H1 (cell line): ENCODE data around the gene SPEM3. TPM values are rescaled to one million over a fixed set of nuclear protein-coding genes. Genes with fewer than 3 reads are reported as not detected.
A peak's percentile ranks its signal among the peaks of the same experiment; 100 is the strongest.

Experiments
- CTCF ChIA-PET: fragments of 300-600 bp; sonication (Branson Sonifier 250); formaldehyde crosslinking; loops from one replicate; lab custom pipeline; 2021; ENCODE audit not compliant: partially characterized antibody; lab: Charles Lee
- POLR2A ChIA-PET: fragments of 300-600 bp; sonication (Branson Sonifier 250); formaldehyde crosslinking; loops from one replicate; lab custom pipeline; 2021; ENCODE audit warnings: inconsistent platforms; ENCODE audit not compliant: partially characterized antibody; lab: Charles Lee
- DNase-seq, 2 experiments: peaks; one replicate each; pipeline versions ENCODE4 v3.0.0 to v3.0.0-alpha.2; 2010 to 2022; ENCODE audit warnings: low spot score in 2 of 2, low read depth in 1 of 2, mixed read lengths in 1 of 2
- FAIRE-seq: peaks from 2 replicates; lab custom pipeline; 2011; peaks lifted over from hg19 to GRCh38; lab: Jason Lieb, UNC
- H2AFZ ChIP-seq: 2 replicates; pipeline ENCODE4 v1.8.1; 2012; ENCODE audit warnings: low read length, inconsistent platforms
- H2AK5ac ChIP-seq: 2 replicates; pipeline ENCODE4 v1.6.1; 2013; ENCODE audit warnings: low read depth, low read length
- H2BK120ac ChIP-seq: replicated peaks from 2 replicates; pipeline ENCODE3; 2013; ENCODE audit warnings: low read depth, low read length, inconsistent platforms
- H2BK12ac ChIP-seq: 2 replicates; pipeline ENCODE4 v1.6.1; 2013; ENCODE audit warnings: low read depth, low read length
- H2BK15ac ChIP-seq: 2 replicates; pipeline ENCODE4 v1.6.1; 2013; ENCODE audit warnings: low read length
- H2BK20ac ChIP-seq: 2 replicates; pipeline ENCODE4 v1.6.1; 2013; ENCODE audit warnings: low read length
- H2BK5ac ChIP-seq: 2 replicates; pipeline ENCODE4 v1.6.1; 2013; ENCODE audit warnings: low read depth, low read length
- H3K14ac ChIP-seq: 2 replicates; pipeline ENCODE4 v1.6.1; 2013; ENCODE audit warnings: inconsistent platforms; ENCODE audit not compliant: insufficient read length
- H3K18ac ChIP-seq: 2 replicates; pipeline ENCODE4 v1.6.1; 2013; ENCODE audit warnings: low read length; ENCODE audit errors: extremely low read depth
- H3K23ac ChIP-seq: 2 replicates; pipeline ENCODE4 v1.6.1; 2013; ENCODE audit warnings: inconsistent platforms; ENCODE audit not compliant: insufficient read length
- H3K23me2 ChIP-seq: 2 replicates; pipeline ENCODE4 v1.6.1; 2013; ENCODE audit warnings: low read depth, low read length
- H3K27ac ChIP-seq: 2 replicates; pipeline ENCODE4 v1.6.1; 2011; ENCODE audit warnings: low read depth, low read length, inconsistent platforms
- H3K27me3 ChIP-seq, 4 experiments: replicated peaks in 1 of 4; 1 replicate in 1 of 4; 2 replicates in 3 of 4; pipeline versions ENCODE4 v1.6.1 to v1.8.1; 2011 to 2013; ENCODE audit warnings: low read length in 3 of 4, mild to moderate bottlenecking in 3 of 4, inconsistent platforms in 2 of 4, mixed read lengths in 2 of 4, moderate library complexity in 1 of 4; ENCODE audit not compliant: control insufficient read depth in 3 of 4, insufficient read depth in 3 of 4; ENCODE audit errors: extremely low read depth in 1 of 4
- H3K36me3 ChIP-seq, 4 experiments: 2 replicates each; pipeline versions ENCODE4 v1.6.1 to v1.8.1; 2011 to 2013; ENCODE audit warnings: mild to moderate bottlenecking in 4 of 4, low read length in 3 of 4, moderate library complexity in 2 of 4, control low read depth in 1 of 4, inconsistent platforms in 1 of 4; ENCODE audit not compliant: insufficient read depth in 4 of 4, control insufficient read depth in 2 of 4
- H3K4ac ChIP-seq: replicated peaks from 2 replicates; pipeline ENCODE3; 2013; ENCODE audit warnings: low read length, low read depth, mixed read lengths, inconsistent platforms; ENCODE audit not compliant: insufficient read length
- H3K4me1 ChIP-seq, 4 experiments: replicated peaks in 1 of 4; 1 replicate in 1 of 4; 2 replicates in 3 of 4; pipeline versions ENCODE4 v1.6.1 to v1.8.1; 2011 to 2013; ENCODE audit warnings: low read length in 3 of 4, inconsistent platforms in 2 of 4, mixed read lengths in 1 of 4; ENCODE audit not compliant: insufficient read depth in 4 of 4, control insufficient read depth in 3 of 4
- H3K4me2 ChIP-seq, 2 experiments: 2 replicates each; pipeline versions ENCODE4 v1.6.1 to v1.8.1; 2011 to 2013; ENCODE audit warnings: low read depth in 2 of 2, low read length in 2 of 2, control low read depth in 1 of 2, inconsistent platforms in 1 of 2, mild to moderate bottlenecking in 1 of 2; ENCODE audit not compliant: insufficient read depth in 1 of 2
- H3K4me3 ChIP-seq, 4 experiments: fragments of 200-600, 300-600 bp in 1 of 4; sonication (generic), shearing (Covaris generic), sonication (Bioruptor Twin) in 1 of 4; 2 replicates each; pipeline versions ENCODE4 v1.5.1 to v1.8.1; 2011 to 2016; ENCODE audit warnings: low read length in 4 of 4, low read depth in 3 of 4, control low read depth in 2 of 4, inconsistent platforms in 2 of 4, mild to moderate bottlenecking in 2 of 4, mixed read lengths in 1 of 4, moderate library complexity in 1 of 4; ENCODE audit not compliant: insufficient read depth in 2 of 4; ENCODE audit errors: extremely low read depth in 1 of 4
- H3K56ac ChIP-seq: replicated peaks from 2 replicates; pipeline ENCODE3; 2013; ENCODE audit warnings: low read depth, mild to moderate bottlenecking, mixed read lengths, low read length, inconsistent platforms; ENCODE audit not compliant: insufficient read length
- H3K79me1 ChIP-seq: 2 replicates; pipeline ENCODE4 v1.6.1; 2013; ENCODE audit warnings: low read depth, low read length, control low read depth
- H3K79me2 ChIP-seq, 2 experiments: 2 replicates each; pipeline versions ENCODE4 v1.6.1 to v1.8.1; 2012 to 2013; ENCODE audit warnings: low read length in 2 of 2, mild to moderate bottlenecking in 2 of 2, inconsistent platforms in 1 of 2; ENCODE audit not compliant: insufficient read depth in 2 of 2, control insufficient read depth in 1 of 2
- H3K9ac ChIP-seq, 4 experiments: replicated peaks in 1 of 4; 1 replicate in 1 of 4; 2 replicates in 3 of 4; pipeline versions ENCODE4 v1.6.1 to v1.8.1; 2011 to 2013; ENCODE audit warnings: low read depth in 3 of 4, low read length in 3 of 4, control low read depth in 2 of 4, mild to moderate bottlenecking in 2 of 4, moderate library complexity in 2 of 4, inconsistent platforms in 1 of 4; ENCODE audit errors: extremely low read depth in 1 of 4
- H3K9me3 ChIP-seq, 2 experiments: 2 replicates each; pipeline versions ENCODE4 v1.6.1 to v1.8.1; 2012 to 2013; ENCODE audit warnings: mild to moderate bottlenecking in 2 of 2, moderate library complexity in 2 of 2, control low read depth in 1 of 2, inconsistent platforms in 1 of 2, low read depth in 1 of 2, low read length in 1 of 2, mixed read lengths in 1 of 2; ENCODE audit not compliant: insufficient read depth in 2 of 2
- H4K20me1 ChIP-seq, 2 experiments: replicated peaks in 1 of 2; 2 replicates each; pipeline versions ENCODE3 to v1.8.1; 2011 to 2013; ENCODE audit warnings: inconsistent platforms in 2 of 2, low read length in 2 of 2, mild to moderate bottlenecking in 1 of 2; ENCODE audit not compliant: insufficient read depth in 2 of 2, control insufficient read depth in 1 of 2
- H4K5ac ChIP-seq: 2 replicates; pipeline ENCODE4 v1.6.1; 2013; ENCODE audit warnings: low read length, low read depth, mixed read lengths, inconsistent platforms; ENCODE audit not compliant: insufficient read length
- H4K8ac ChIP-seq: 2 replicates; pipeline ENCODE4 v1.8.0; 2013; ENCODE audit warnings: mild to moderate bottlenecking, moderate library complexity, low read length, inconsistent platforms; ENCODE audit not compliant: insufficient read depth; ENCODE audit errors: extremely low read depth
- H4K91ac ChIP-seq: replicated peaks from 2 replicates; pipeline ENCODE3; 2013; ENCODE audit warnings: low read length, mixed read lengths, inconsistent platforms; ENCODE audit not compliant: insufficient read length
- HDAC2 ChIP-seq, 2 experiments: fragments of 300-600 bp in 1 of 2; sonication (generic) in 1 of 2; IDR thresholded peaks; 2 replicates each; pipeline ENCODE4 v1.6.1; 2011 to 2012; ENCODE audit warnings: low read depth in 2 of 2, low read length in 2 of 2, mild to moderate bottlenecking in 2 of 2, moderate library complexity in 2 of 2, borderline replicate concordance in 1 of 2, inconsistent platforms in 1 of 2
- KDM5A ChIP-seq: fragments of 200-600 bp; IDR thresholded peaks from 2 replicates; pipeline ENCODE4 v1.7.1; 2012; ENCODE audit warnings: mild to moderate bottlenecking, low read length, inconsistent platforms, mixed read lengths
- NANOG ChIP-seq: IDR thresholded peaks from 2 replicates; pipeline ENCODE4 v1.6.1; 2011; ENCODE audit warnings: low read length, low read depth, mild to moderate bottlenecking, inconsistent platforms; ENCODE audit not compliant: insufficient read depth, poor library complexity, severe bottlenecking
- POLR2A ChIP-seq, 2 experiments: IDR thresholded peaks; 1 replicate in 1 of 2; 2 replicates in 1 of 2; pipeline ENCODE4 v1.6.1; 2011; ENCODE audit warnings: low read depth in 2 of 2, low read length in 2 of 2, mild to moderate bottlenecking in 2 of 2; ENCODE audit errors: control extremely low read depth in 1 of 2
- RXRA ChIP-seq: IDR thresholded peaks from 2 replicates; pipeline ENCODE4 v1.6.1; 2011; ENCODE audit warnings: low read depth, mild to moderate bottlenecking, low read length, moderate library complexity; ENCODE audit not compliant: insufficient read depth
- SAP30 ChIP-seq: fragments of 300-600 bp; sonication (generic); IDR thresholded peaks from 2 replicates; pipeline ENCODE4 v1.7.1; 2012; ENCODE audit warnings: low read length, moderate library complexity, mild to moderate bottlenecking, inconsistent platforms; ENCODE audit not compliant: insufficient read depth, insufficient replicate concordance
- SP1 ChIP-seq: IDR thresholded peaks from 2 replicates; pipeline ENCODE4 v1.6.1; 2011; ENCODE audit warnings: low read depth, low read length
- TAF1 ChIP-seq: IDR thresholded peaks from 2 replicates; pipeline ENCODE4 v1.6.1; 2011; ENCODE audit warnings: mild to moderate bottlenecking, low read depth, low read length
- ZNF274 ChIP-seq: IDR thresholded peaks from 2 replicates; pipeline ENCODE4 v1.7.0; 2012; ENCODE audit warnings: low read length, borderline replicate concordance; ENCODE audit errors: extremely low read depth
- WGBS, 2 experiments: shearing (Covaris generic) in 1 of 2; methylation state at CpG; one replicate each; pipeline versions ENCODE4 v1.1.6 to v1.1.7; 2013 to 2015; ENCODE audit warnings: low lambda C conversion rate in 2 of 2, mixed read lengths in 2 of 2, inconsistent platforms in 1 of 2, low coverage in 1 of 2, missing lambda C conversion rate in 1 of 2; ENCODE audit not compliant: insufficient replicate concordance in 2 of 2, insufficient coverage in 1 of 2, insufficient read length in 1 of 2; ENCODE audit errors: extremely low coverage in 1 of 2, missing lambda C conversion rate in 1 of 2; 5-methylcytosine and 5-hydroxymethylcytosine counted together
- polyA plus RNA-seq, 7 experiments: library from polyadenylated mRNA; depleted of rRNA in 3 of 7; stranded (reverse) in 5 of 7; unstranded in 2 of 7; fragments of >200 nt in 5 of 7; fragments of 200-250 nt in 2 of 7; gene quantifications; 1 replicate in 5 of 7; 2 replicates in 1 of 7; 4 replicates in 1 of 7; pipeline versions ENCODE4 v1.2.1 to v1.2.3, GENCODE V29; 2011 to 2013; ENCODE audit warnings: missing spikeins in 2 of 7, mixed read lengths in 2 of 7
- total RNA-seq: library from RNA; stranded (reverse); fragmentation: NEBNext Ultra II Directional; extraction: Animal tissue kit (Norgen Biotek cat#: 25700); gene quantifications from 2 replicates; pipeline ENCODE4 v1.2.1, GENCODE V29; 2021

The SPEM3 gene
- total and polyA plus RNA-seq, 2 of the 8 experiments (the other 6 are each of a cell fraction or from before 2014, with no cell fraction given): 0.02 TPM; not detected in 1

DNA sequence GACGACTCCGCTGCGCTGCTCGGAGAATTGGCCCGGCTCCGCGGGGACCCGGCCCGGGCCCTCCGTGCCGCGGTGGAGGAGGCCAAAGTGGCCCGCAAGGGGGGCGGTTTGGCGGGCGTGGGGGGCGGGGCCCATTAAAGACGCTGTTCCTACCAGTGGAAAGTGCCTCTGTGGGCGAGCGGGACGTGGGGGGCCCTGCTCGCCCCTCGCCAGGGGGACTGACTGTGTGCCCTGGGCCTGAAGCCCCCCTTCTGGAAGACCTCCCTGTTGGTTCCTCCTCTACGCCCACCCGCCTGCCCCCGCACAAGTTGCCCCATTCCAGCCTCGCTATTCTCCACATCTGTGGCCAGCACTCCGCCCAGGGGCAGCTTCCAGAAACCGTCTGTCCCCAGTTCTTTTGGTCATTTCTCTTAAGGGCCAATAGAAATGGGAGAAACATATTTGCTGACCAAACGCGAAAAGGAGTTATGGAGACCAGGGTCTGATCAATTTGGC, 8.8 kb downstream of the SPEM3 start:
- peak overlapping the region; percentile 99 for H2BK12ac ChIP-seq
- no peak overlapping the region for H3K14ac ChIP-seq
- H3K79me2 ChIP-seq: no peaks in the 10 kb centered on the region
- H2BK15ac ChIP-seq: no peak overlapping the region
- peak overlapping the region; percentile 91 for H3K4me2 ChIP-seq
- H3K18ac ChIP-seq: peak overlapping the region; percentile 97; the same call in 1 of the 2 replicates
- no peaks in the 10 kb centered on the region for H3K9me3 ChIP-seq
- CTCF ChIA-PET: interaction anchor here (0.6 to 5.1 kb wide), 31 partner anchors 9 to 312 kb away, joined by 3 to 56 read pairs (median 5); partner anchors contain the start of genes KCTD11, SPEM2, TMEM256 and TMEM95
- peak overlapping the region in 1 of 4 experiments; percentile 3; a peak in 2 of 7 replicates for H3K9ac ChIP-seq
- H3K27ac ChIP-seq: no peak overlapping the region
- H3K23me2 ChIP-seq: peaks cover 31% of the 10 kb centered on the region
- no peak for TF ChIP-seq TAF1
- TF ChIP-seq SP1: no peak
- TF ChIP-seq ZNF274: no peak
- no peak for TF ChIP-seq NANOG
- TF ChIP-seq SAP30: no peak
- TF ChIP-seq KDM5A: no peak
- TF ChIP-seq POLR2A (IDR thresholded peaks at IDR 0.05; ENCODE audit: control extremely low read depth in 1 of 2, low read depth in 2 of 2, low read length in 2 of 2): no peak
- TF ChIP-seq RXRA: no peak
- no peak for TF ChIP-seq HDAC2 (IDR thresholded peaks at IDR 0.05; ENCODE audit: borderline replicate concordance in 1 of 2, low read depth in 2 of 2, low read length in 2 of 2)
- TF ChIP-seq, all 59 proteins: peak for 0
- Histone ChIP-seq H3K4me3 (peak overlapping the region; percentile 50 to 83 (median 67)), H3K4ac (peak overlapping the region; percentile 44), H2BK5ac (peak overlapping the region; percentile 80; the same call in 1 of the 2 replicates), H4K8ac (peak overlapping the region; percentile 18; the same call in 1 of the 2 replicates), H2BK120ac (no peak overlapping the region), H2AK5ac (peak overlapping the region; percentile 48; the same call in 1 of the 2 replicates), H3K4me1 (peaks cover 0 to 29% (median 15%) of the 10 kb centered on the region in 4 experiments; a peak in 6 of 7 replicates), H2BK20ac (no peak overlapping the region; the same call in 1 of the 2 replicates), H3K79me1 (no peaks in the 10 kb centered on the region), H3K23ac (no peak overlapping the region), H4K5ac (no peak overlapping the region), H2AFZ (no peak overlapping the region), H3K36me3 (no peaks in the 10 kb centered on the region), H4K91ac (peak overlapping the region; percentile 29), H3K27me3 (peaks cover 2 to 19% (median 12%) of the 10 kb centered on the region in 4 experiments; a peak in 6 of 7 replicates), H4K20me1 (no peaks in the 10 kb centered on the region), H3K56ac (no peak overlapping the region)
- POLR2A ChIA-PET: interaction anchor here (0.9 to 15.5 kb wide), 25 partner anchors 8 to 250 kb away, joined by 3 to 339 read pairs (median 4); partner anchors contain the start of genes ACAP1, CHRNB1, CLDN7 and KCTD11
- FAIRE-seq: no peak
- no peak for DNase-seq
- 4% methylated on average over 25 of the region's 31 CpGs; no CpG with 5 or more reads in 1 of the 2 experiments for WGBS, 2 experiments
